HepG2 (cell line): Measurements from ENCODE around the gene GZF1. TPM values are rescaled to one million over a fixed set of nuclear protein-coding genes. Genes with fewer than 3 reads are reported as not detected.

Experiments used
- CBFB ChIP-seq: sonication (generic); formaldehyde crosslinking; IDR thresholded peaks from 2 replicates; pipeline ENCODE4 v1.4.0; 2020; ENCODE audit warnings: missing genetic modification reagents
- HMG20A ChIP-seq: IDR thresholded peaks from 2 replicates; pipeline ENCODE4 v1.6.1; 2016; ENCODE audit warnings: borderline replicate concordance
- MAFG ChIP-seq: sonication (generic); formaldehyde crosslinking; IDR thresholded peaks from 2 replicates; pipeline ENCODE4 v1.5.1; 2020; ENCODE audit warnings: mild to moderate bottlenecking, missing genetic modification reagents
- MIXL1 ChIP-seq: IDR thresholded peaks from 2 replicates; pipeline ENCODE4 v1.6.1; 2016
- MTF2 ChIP-seq: sonication (generic); formaldehyde crosslinking; IDR thresholded peaks from 2 replicates; pipeline ENCODE4 v1.5.0; 2020; ENCODE audit warnings: missing genetic modification reagents, borderline replicate concordance
- MXI1 ChIP-seq: IDR thresholded peaks from 3 replicates; pipeline ENCODE4 v1.6.1; 2012; ENCODE audit warnings: low read depth, low read length, inconsistent platforms, borderline replicate concordance
- NR1H2 ChIP-seq: sonication (generic); formaldehyde crosslinking; IDR thresholded peaks from 2 replicates; pipeline ENCODE4 v1.8.1; 2022; ENCODE audit warnings: low read depth, missing genetic modification reagents, borderline replicate concordance
- RAD51 ChIP-seq: fragments of 450-650 bp; IDR thresholded peaks from 2 replicates; pipeline ENCODE4 v1.6.1; 2016; ENCODE audit warnings: borderline replicate concordance
- ZFP62 ChIP-seq: sonication (generic); formaldehyde crosslinking; IDR thresholded peaks from 2 replicates; pipeline ENCODE4 v1.4.0; 2020; ENCODE audit warnings: missing genetic modification reagents
- ZNF24 ChIP-seq: fragments of 450-650 bp; IDR thresholded peaks from 2 replicates; pipeline ENCODE4 v1.6.1; 2017; ENCODE audit warnings: antibody characterized with exemption, mild to moderate bottlenecking
- ZNF451 ChIP-seq: sonication (generic); formaldehyde crosslinking; IDR thresholded peaks from 2 replicates; pipeline ENCODE4 v1.5.0; 2020; ENCODE audit warnings: mild to moderate bottlenecking, missing genetic modification reagents
- ZNF460 ChIP-seq: sonication (generic); formaldehyde crosslinking; IDR thresholded peaks from 2 replicates; pipeline ENCODE4 v1.5.1; 2020; ENCODE audit warnings: missing genetic modification reagents, mild to moderate bottlenecking, borderline replicate concordance
- ZNF775 ChIP-seq: sonication (generic); formaldehyde crosslinking; IDR thresholded peaks from 2 replicates; pipeline ENCODE4 v1.4.0; 2020; ENCODE audit warnings: missing genetic modification reagents, mild to moderate bottlenecking, moderate library complexity, borderline replicate concordance
- polyA plus RNA-seq, 8 experiments: library from polyadenylated mRNA; depleted of rRNA in 3 of 8; stranded (reverse) in 7 of 8; unstranded in 1 of 8; fragments of >200 nt; fragmentation: Illumina TruSeq in 4 of 8; extraction: Trizol in 4 of 8; gene quantifications; 2 replicates each; pipeline versions ENCODE4 v1.2.1 to v1.2.3, GENCODE V29; 2011 to 2016; ENCODE audit warnings: low read depth in 4 of 8, missing spikeins in 1 of 8, mixed read lengths in 1 of 8; ENCODE audit not compliant: insufficient read depth in 1 of 8
- total RNA-seq, 5 experiments: library from RNA; depleted of rRNA; stranded (reverse); fragments of >200 nt; fragmentation: Illumina TruSeq; extraction: Trizol; gene quantifications; 2 replicates each; pipeline ENCODE4 v1.2.3, GENCODE V29; 2016; ENCODE audit warnings: low read depth in 1 of 5
- TF ChIP-seq, protein P1 (sequence below): sonication (generic); formaldehyde crosslinking; IDR thresholded peaks from 2 replicates; pipeline ENCODE4 v1.5.0; 2020; ENCODE audit warnings: missing genetic modification reagents
- TF ChIP-seq, protein P2 (sequence below): sonication (generic); formaldehyde crosslinking; IDR thresholded peaks from one replicate; pipeline ENCODE4 v1.5.1; 2020; ENCODE audit warnings: mild to moderate bottlenecking, missing genetic modification reagents; ENCODE audit errors: not compliant biosample characterization
- TF ChIP-seq, protein P3 (sequence below): sonication (generic); formaldehyde crosslinking; IDR thresholded peaks from 2 replicates; pipeline ENCODE4 v1.8.0; 2023; ENCODE audit warnings: mild to moderate bottlenecking, missing genetic modification reagents
- TF ChIP-seq, protein P4 (sequence below), 2 experiments: sonication (generic) in 1 of 2; formaldehyde crosslinking in 1 of 2; IDR thresholded peaks; 2 replicates each; pipeline versions ENCODE4 v1.5.1 to v1.6.1; 2011 to 2020; ENCODE audit warnings: borderline replicate concordance in 1 of 2, low read depth in 1 of 2, low read length in 1 of 2, mild to moderate bottlenecking in 1 of 2, missing genetic modification reagents in 1 of 2, moderate library complexity in 1 of 2

GZF1 gene
- total and polyA plus RNA-seq, 2 of the 13 experiments (the other 11 are each of a cell fraction or from before 2014, with no cell fraction given) = 16.9 to 26.0 TPM

DNA sequence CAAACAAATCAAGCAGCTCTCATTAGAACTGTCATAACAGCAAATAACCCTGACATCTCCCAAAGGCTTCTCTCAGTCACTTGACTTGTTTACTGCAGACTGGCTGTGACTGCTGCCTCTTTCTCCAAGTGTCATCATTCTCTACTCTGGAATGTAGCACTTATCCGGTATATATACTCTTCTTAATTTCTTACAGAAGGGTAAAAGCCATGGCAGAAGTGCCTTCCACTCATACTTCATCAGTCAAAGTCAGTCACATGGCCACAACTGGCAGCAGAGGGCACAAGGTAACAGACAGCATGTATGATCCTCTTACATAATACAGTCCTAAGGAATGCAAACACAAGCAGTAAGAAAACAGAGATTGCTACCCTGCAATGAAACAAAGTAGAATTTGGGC is 50.0 kb downstream of the GZF1 start (continued):
- TF ChIP-seq MXI1 = peak; percentile 49; the same call in 1 of the 3 replicates
- TF ChIP-seq ZNF460 (CRISPR knock-in tag) = no peak
- no peak for TF ChIP-seq ZNF775 (CRISPR knock-in tag)
- TF ChIP-seq, protein P1, sequence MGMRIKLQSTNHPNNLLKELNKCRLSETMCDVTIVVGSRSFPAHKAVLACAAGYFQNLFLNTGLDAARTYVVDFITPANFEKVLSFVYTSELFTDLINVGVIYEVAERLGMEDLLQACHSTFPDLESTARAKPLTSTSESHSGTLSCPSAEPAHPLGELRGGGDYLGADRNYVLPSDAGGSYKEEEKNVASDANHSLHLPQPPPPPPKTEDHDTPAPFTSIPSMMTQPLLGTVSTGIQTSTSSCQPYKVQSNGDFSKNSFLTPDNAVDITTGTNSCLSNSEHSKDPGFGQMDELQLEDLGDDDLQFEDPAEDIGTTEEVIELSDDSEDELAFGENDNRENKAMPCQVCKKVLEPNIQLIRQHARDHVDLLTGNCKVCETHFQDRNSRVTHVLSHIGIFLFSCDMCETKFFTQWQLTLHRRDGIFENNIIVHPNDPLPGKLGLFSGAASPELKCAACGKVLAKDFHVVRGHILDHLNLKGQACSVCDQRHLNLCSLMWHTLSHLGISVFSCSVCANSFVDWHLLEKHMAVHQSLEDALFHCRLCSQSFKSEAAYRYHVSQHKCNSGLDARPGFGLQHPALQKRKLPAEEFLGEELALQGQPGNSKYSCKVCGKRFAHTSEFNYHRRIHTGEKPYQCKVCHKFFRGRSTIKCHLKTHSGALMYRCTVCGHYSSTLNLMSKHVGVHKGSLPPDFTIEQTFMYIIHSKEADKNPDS (CRISPR knock-in tag) = no peak
- TF ChIP-seq RAD51 = no peak
- TF ChIP-seq, protein P2, sequence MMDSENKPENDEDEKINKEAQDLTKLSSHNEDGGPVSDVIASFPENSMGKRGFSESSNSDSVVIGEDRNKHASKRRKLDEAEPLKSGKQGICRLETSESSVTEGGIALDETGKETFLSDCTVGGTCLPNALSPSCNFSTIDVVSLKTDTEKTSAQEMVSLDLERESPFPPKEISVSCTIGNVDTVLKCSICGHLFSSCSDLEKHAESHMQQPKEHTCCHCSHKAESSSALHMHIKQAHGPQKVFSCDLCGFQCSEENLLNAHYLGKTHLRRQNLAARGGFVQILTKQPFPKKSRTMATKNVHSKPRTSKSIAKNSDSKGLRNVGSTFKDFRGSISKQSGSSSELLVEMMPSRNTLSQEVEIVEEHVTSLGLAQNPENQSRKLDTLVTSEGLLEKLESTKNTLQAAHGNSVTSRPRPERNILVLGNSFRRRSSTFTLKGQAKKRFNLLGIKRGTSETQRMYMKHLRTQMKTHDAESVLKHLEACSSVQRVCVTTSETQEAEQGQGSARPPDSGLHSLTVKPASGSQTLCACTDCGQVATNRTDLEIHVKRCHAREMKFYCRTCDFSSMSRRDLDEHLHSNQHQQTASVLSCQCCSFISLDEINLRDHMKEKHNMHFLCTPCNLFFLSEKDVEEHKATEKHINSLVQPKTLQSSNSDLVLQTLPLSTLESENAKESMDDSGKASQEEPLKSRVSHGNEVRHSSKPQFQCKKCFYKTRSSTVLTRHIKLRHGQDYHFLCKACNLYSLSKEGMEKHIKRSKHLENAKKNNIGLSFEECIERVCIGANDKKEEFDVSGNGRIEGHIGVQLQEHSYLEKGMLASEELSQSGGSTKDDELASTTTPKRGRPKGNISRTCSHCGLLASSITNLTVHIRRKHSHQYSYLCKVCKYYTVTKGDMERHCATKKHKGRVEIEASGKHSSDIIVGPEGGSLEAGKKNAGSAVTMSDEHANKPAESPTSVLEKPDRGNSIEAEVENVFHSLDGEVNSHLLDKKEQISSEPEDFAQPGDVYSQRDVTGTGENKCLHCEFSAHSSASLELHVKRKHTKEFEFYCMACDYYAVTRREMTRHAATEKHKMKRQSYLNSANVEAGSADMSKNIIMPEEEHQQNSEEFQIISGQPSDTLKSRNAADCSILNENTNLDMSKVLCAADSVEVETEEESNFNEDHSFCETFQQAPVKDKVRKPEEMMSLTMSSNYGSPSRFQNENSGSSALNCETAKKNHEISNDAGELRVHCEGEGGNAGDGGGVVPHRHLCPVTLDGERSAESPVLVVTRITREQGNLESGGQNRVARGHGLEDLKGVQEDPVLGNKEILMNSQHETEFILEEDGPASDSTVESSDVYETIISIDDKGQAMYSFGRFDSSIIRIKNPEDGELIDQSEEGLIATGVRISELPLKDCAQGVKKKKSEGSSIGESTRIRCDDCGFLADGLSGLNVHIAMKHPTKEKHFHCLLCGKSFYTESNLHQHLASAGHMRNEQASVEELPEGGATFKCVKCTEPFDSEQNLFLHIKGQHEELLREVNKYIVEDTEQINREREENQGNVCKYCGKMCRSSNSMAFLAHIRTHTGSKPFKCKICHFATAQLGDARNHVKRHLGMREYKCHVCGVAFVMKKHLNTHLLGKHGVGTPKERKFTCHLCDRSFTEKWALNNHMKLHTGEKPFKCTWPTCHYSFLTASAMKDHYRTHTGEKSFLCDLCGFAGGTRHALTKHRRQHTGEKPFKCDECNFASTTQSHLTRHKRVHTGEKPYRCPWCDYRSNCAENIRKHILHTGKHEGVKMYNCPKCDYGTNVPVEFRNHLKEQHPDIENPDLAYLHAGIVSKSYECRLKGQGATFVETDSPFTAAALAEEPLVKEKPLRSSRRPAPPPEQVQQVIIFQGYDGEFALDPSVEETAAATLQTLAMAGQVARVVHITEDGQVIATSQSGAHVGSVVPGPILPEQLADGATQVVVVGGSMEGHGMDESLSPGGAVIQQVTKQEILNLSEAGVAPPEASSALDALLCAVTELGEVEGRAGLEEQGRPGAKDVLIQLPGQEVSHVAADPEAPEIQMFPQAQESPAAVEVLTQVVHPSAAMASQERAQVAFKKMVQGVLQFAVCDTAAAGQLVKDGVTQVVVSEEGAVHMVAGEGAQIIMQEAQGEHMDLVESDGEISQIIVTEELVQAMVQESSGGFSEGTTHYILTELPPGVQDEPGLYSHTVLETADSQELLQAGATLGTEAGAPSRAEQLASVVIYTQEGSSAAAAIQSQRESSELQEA (CRISPR knock-in tag) = no peak
- TF ChIP-seq ZNF24 = no peak
- TF ChIP-seq, protein P3, sequence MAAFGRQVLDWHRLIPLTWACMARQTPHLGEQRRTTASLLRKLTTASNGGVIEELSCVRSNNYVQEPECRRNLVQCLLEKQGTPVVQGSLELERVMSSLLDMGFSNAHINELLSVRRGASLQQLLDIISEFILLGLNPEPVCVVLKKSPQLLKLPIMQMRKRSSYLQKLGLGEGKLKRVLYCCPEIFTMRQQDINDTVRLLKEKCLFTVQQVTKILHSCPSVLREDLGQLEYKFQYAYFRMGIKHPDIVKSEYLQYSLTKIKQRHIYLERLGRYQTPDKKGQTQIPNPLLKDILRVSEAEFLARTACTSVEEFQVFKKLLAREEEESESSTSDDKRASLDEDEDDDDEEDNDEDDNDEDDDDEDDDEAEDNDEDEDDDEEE (CRISPR knock-in tag) = no peak
- TF ChIP-seq MAFG (CRISPR knock-in tag) = no peak
- no peak for TF ChIP-seq MTF2 (CRISPR knock-in tag)
- no peak for TF ChIP-seq ZNF451
- TF ChIP-seq ZFP62 (CRISPR knock-in tag) = no peak
- TF ChIP-seq CBFB (CRISPR knock-in tag) = no peak
- peak; percentile 70; the same call in 1 of the 2 replicates for TF ChIP-seq HMG20A
- TF ChIP-seq NR1H2 (CRISPR knock-in tag) = no peak
- TF ChIP-seq, protein P4, sequence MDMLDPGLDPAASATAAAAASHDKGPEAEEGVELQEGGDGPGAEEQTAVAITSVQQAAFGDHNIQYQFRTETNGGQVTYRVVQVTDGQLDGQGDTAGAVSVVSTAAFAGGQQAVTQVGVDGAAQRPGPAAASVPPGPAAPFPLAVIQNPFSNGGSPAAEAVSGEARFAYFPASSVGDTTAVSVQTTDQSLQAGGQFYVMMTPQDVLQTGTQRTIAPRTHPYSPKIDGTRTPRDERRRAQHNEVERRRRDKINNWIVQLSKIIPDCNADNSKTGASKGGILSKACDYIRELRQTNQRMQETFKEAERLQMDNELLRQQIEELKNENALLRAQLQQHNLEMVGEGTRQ (IDR thresholded peaks at IDR 0.05; ENCODE audit: low read depth, low read length) = peak; percentile 68; the same call in 1 of the 2 replicates
- TF ChIP-seq, protein P4 (CRISPR knock-in tag; IDR thresholded peaks at IDR 0.05; ENCODE audit: borderline replicate concordance) = peak; percentile 59; the same call in 1 of the 2 replicates
- TF ChIP-seq MIXL1 (CRISPR knock-in tag) = peak; percentile 78
